GM12878 (cell line): ENCODE results near the gene CENPVL3. TPM values are rescaled to one million over a fixed set of nuclear protein-coding genes. Genes with fewer than 3 reads are reported as not detected.

Experiments used
- ATAC-seq: fragments of 200-7000 bp; cut with Tn5 transposase; 3 replicates; pipeline ENCODE4 v1.9.1; 2020; ENCODE audit warnings: mild to moderate bottlenecking, moderate library complexity
- BruUV-seq: library from RNA; stranded (reverse); fragments of 400-500 nt; replicated peaks from 2 replicates; lab custom pipeline; 2021; lab: Mats Ljungman, UMichigan
- CTCF ChIA-PET: fragments of 300-600 bp; sonication (Branson Sonifier 250); formaldehyde crosslinking; extraction: SDS; loops from one replicate; lab custom pipeline; 2021; ENCODE audit warnings: inconsistent platforms; lab: Yijun Ruan, JAX
- POLR2A ChIA-PET: fragments of 350-600 bp; formaldehyde crosslinking; extraction: SDS; loops from one replicate; lab custom pipeline; 2021; ENCODE audit warnings: inconsistent platforms; lab: Charles Lee
- RAD21 ChIA-PET: fragments of 300-600 bp; sonication (Branson Sonifier 250); formaldehyde crosslinking; loops from one replicate; lab custom pipeline; 2023; ENCODE audit warnings: antibody characterized with exemption; ENCODE audit not compliant: unreplicated experiment; lab: Charles Lee
- SMC1A ChIA-PET: fragments of 300-600 bp; sonication (Branson Sonifier 250); formaldehyde crosslinking; loops from one replicate; lab custom pipeline; 2023; ENCODE audit not compliant: unreplicated experiment, uncharacterized antibody; lab: Charles Lee
- DNase-seq: peaks from one replicate; pipeline ENCODE4 v3.0.0-alpha.2; 2011; ENCODE audit warnings: low read depth, low spot score
- FAIRE-seq: peaks from 3 replicates; lab custom pipeline; 2011; peaks lifted over from hg19 to GRCh38; lab: Jason Lieb, UNC
- H2AFZ ChIP-seq: 2 replicates; pipeline ENCODE4 v1.6.0; 2011; ENCODE audit warnings: low read depth, low read length, control low read depth; ENCODE audit not compliant: control insufficient read depth
- H3K27ac ChIP-seq: 2 replicates; pipeline ENCODE4 v1.5.1; 2011; ENCODE audit warnings: control low read depth; ENCODE audit not compliant: control insufficient read depth, insufficient read depth
- H3K27me3 ChIP-seq, 2 experiments: replicated peaks in 1 of 2; 2 replicates each; pipeline versions ENCODE4 v1.6.0 to v1.6.1; 2011; ENCODE audit warnings: low read length in 1 of 2; ENCODE audit not compliant: control insufficient read depth in 2 of 2, insufficient read depth in 2 of 2
- H3K36me3 ChIP-seq, 2 experiments: 2 replicates each; pipeline ENCODE4 v1.5.1; 2011; ENCODE audit warnings: low read length in 1 of 2; ENCODE audit not compliant: control insufficient read depth in 2 of 2, insufficient read depth in 2 of 2
- H3K4me1 ChIP-seq: 2 replicates; pipeline ENCODE4 v1.6.1; 2011; ENCODE audit warnings: mild to moderate bottlenecking, low read length, moderate library complexity, mixed read lengths; ENCODE audit not compliant: control insufficient read depth, insufficient read depth
- H3K4me2 ChIP-seq: 2 replicates; pipeline ENCODE4 v1.6.0; 2011; ENCODE audit warnings: control low read depth; ENCODE audit not compliant: control insufficient read depth, insufficient read depth
- H3K4me3 ChIP-seq: fragments of 200-600 bp; sonication (generic); 2 replicates; pipeline ENCODE4 v1.5.1; 2016
- H3K79me2 ChIP-seq: 2 replicates; pipeline ENCODE4 v1.6.0; 2011; ENCODE audit warnings: low read length; ENCODE audit not compliant: control insufficient read depth, insufficient read depth
- H3K9ac ChIP-seq: 2 replicates; pipeline ENCODE4 v1.8.0; 2011; ENCODE audit warnings: low read length, control low read depth, mixed read lengths; ENCODE audit not compliant: control insufficient read depth, insufficient read depth
- H3K9me3 ChIP-seq: replicated peaks from 3 replicates; pipeline ENCODE4 v1.5.1; 2011; ENCODE audit warnings: mild to moderate bottlenecking, low read length; ENCODE audit not compliant: control insufficient read depth, insufficient read depth
- H4K20me1 ChIP-seq: 2 replicates; pipeline ENCODE4 v1.6.0; 2011; ENCODE audit not compliant: control insufficient read depth, insufficient read depth
- FOXM1 ChIP-seq: IDR thresholded peaks from 2 replicates; pipeline ENCODE4 v1.6.1; 2012; ENCODE audit warnings: low read depth, mild to moderate bottlenecking, inconsistent platforms, low read length, moderate library complexity
- JUNB ChIP-seq: IDR thresholded peaks from 2 replicates; pipeline ENCODE4 v1.6.1; 2016; ENCODE audit warnings: antibody characterized with exemption, mild to moderate bottlenecking
- MEF2B ChIP-seq: fragments of 450-650 bp; IDR thresholded peaks from 2 replicates; pipeline ENCODE4 v1.6.1; 2018; ENCODE audit warnings: mild to moderate bottlenecking, moderate library complexity; ENCODE audit not compliant: partially characterized antibody, poor library complexity, severe bottlenecking
- MLLT1 ChIP-seq: fragments of 450-650 bp; IDR thresholded peaks from 2 replicates; pipeline ENCODE4 v1.6.1; 2016; ENCODE audit warnings: mild to moderate bottlenecking
- NFYA ChIP-seq: IDR thresholded peaks from 2 replicates; pipeline ENCODE4 v1.6.1; 2011; ENCODE audit warnings: low read depth, mild to moderate bottlenecking, low read length, improper control_type of control experiment, borderline replicate concordance
- NFYB ChIP-seq: IDR thresholded peaks from 2 replicates; pipeline ENCODE4 v1.6.1; 2011; ENCODE audit warnings: low read depth, mild to moderate bottlenecking, low read length, improper control_type of control experiment, moderate library complexity; ENCODE audit not compliant: insufficient read depth
- NR2F1 ChIP-seq: fragments of 450-650 bp; conservative IDR thresholded peaks from 2 replicates; pipeline ENCODE4 v1.6.1; 2017; ENCODE audit warnings: mild to moderate bottlenecking
- RBBP5 ChIP-seq: fragments of 200-600 bp; sonication (generic); conservative IDR thresholded peaks from 2 replicates; pipeline ENCODE4 v1.6.1; 2016
- RCOR1 ChIP-seq: conservative IDR thresholded peaks from 2 replicates; pipeline ENCODE4 v1.6.1; 2012; ENCODE audit warnings: low read depth, low read length, improper control_type of control experiment
- ZNF384 ChIP-seq: IDR thresholded peaks from 2 replicates; pipeline ENCODE4 v1.6.1; 2012; ENCODE audit warnings: low read depth, mild to moderate bottlenecking, low read length, improper control_type of control experiment, borderline replicate concordance
- WGBS: methylation state at CpG from one replicate; pipeline ENCODE4 v1.1.6; 2016; ENCODE audit warnings: low lambda C conversion rate; ENCODE audit not compliant: insufficient replicate concordance, insufficient coverage; ENCODE audit errors: missing lambda C conversion rate; 5-methylcytosine and 5-hydroxymethylcytosine counted together
- in situ Hi-C: fragments of 300-500 bp; cut with MboI; formaldehyde crosslinking; loops from 9 replicates; pipeline ENCODE4 v1.14.3; 2018; ENCODE audit warnings: mixed read lengths
- intact Hi-C: fragments of 100-400 bp; cut with micrococcal nuclease; formaldehyde crosslinking; loops from one replicate; pipeline ENCODE4 v1.14.2; 2022; ENCODE audit not compliant: unreplicated experiment
- polyA plus RNA-seq, 11 experiments: library from polyadenylated mRNA; depleted of rRNA in 4 of 11; unstranded in 6 of 11; stranded (reverse) in 5 of 11; fragments of >200 nt; fragmentation: Nextera tagmentation in 4 of 11; fragmentation: Illumina TruSeq in 1 of 11; extraction: Ambion mirVana in 4 of 11; extraction: Trizol in 1 of 11; gene quantifications; 1 replicate in 1 of 11; 2 replicates in 10 of 11; pipeline versions ENCODE4 v1.2.1 to v1.2.3, GENCODE V29; 2011 to 2016; ENCODE audit warnings: inconsistent platforms in 2 of 11, missing spikeins in 2 of 11, low read depth in 1 of 11
- total RNA-seq, 4 experiments: library from RNA; depleted of rRNA in 3 of 4; stranded (reverse); fragments of >200 nt in 3 of 4; fragmentation: Illumina TruSeq in 1 of 4; extraction: Trizol in 1 of 4; gene quantifications; 2 replicates each; pipeline versions ENCODE4 v1.2.1 to v1.2.3, GENCODE V29; 2013 to 2021
- TF ChIP-seq, protein P1 (sequence below): fragments of 450-650 bp; IDR thresholded peaks from 2 replicates; pipeline ENCODE4 v1.6.1; 2016; ENCODE audit warnings: mild to moderate bottlenecking, moderate library complexity, borderline replicate concordance

CENPVL3 gene
- total and polyA plus RNA-seq, 10 of the 15 experiments (the other 5 are each of a cell fraction or from before 2014, with no cell fraction given): not detected

- in situ Hi-C loops (no loop called here), intact Hi-C loops (no loop called here)
- SMC1A ChIA-PET: no interaction called here
- Histone ChIP-seq H3K79me2 (no peaks in the 10 kb centered on the region), H3K4me3 (no peak overlapping the region), H3K36me3 (no peaks in the 10 kb centered on the region), H3K4me2 (no peak overlapping the region), H3K9me3 (no peaks in the 10 kb centered on the region), H3K27me3 (no peaks in the 10 kb centered on the region), H3K9ac (no peak overlapping the region), H4K20me1 (no peaks in the 10 kb centered on the region), H2AFZ (no peak overlapping the region), H3K4me1 (no peaks in the 10 kb centered on the region), H3K27ac (no peak overlapping the region)
- no peak for FAIRE-seq
- CTCF ChIA-PET: no interaction called here
- WGBS: 25% methylated on average over 3 of the region's 3 CpGs
- DNase-seq: no peak
- POLR2A ChIA-PET: no interaction called here
- ATAC-seq: no peak
- BruUV-seq: no TSS peak
- TF ChIP-seq NR2F1: no peak
- TF ChIP-seq RCOR1: no peak
- TF ChIP-seq, protein P1, sequence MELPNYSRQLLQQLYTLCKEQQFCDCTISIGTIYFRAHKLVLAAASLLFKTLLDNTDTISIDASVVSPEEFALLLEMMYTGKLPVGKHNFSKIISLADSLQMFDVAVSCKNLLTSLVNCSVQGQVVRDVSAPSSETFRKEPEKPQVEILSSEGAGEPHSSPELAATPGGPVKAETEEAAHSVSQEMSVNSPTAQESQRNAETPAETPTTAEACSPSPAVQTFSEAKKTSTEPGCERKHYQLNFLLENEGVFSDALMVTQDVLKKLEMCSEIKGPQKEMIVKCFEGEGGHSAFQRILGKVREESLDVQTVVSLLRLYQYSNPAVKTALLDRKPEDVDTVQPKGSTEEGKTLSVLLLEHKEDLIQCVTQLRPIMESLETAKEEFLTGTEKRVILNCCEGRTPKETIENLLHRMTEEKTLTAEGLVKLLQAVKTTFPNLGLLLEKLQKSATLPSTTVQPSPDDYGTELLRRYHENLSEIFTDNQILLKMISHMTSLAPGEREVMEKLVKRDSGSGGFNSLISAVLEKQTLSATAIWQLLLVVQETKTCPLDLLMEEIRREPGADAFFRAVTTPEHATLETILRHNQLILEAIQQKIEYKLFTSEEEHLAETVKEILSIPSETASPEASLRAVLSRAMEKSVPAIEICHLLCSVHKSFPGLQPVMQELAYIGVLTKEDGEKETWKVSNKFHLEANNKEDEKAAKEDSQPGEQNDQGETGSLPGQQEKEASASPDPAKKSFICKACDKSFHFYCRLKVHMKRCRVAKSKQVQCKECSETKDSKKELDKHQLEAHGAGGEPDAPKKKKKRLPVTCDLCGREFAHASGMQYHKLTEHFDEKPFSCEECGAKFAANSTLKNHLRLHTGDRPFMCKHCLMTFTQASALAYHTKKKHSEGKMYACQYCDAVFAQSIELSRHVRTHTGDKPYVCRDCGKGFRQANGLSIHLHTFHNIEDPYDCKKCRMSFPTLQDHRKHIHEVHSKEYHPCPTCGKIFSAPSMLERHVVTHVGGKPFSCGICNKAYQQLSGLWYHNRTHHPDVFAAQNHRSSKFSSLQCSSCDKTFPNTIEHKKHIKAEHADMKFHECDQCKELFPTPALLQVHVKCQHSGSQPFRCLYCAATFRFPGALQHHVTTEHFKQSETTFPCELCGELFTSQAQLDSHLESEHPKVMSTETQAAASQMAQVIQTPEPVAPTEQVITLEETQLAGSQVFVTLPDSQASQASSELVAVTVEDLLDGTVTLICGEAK: no peak
- no peak for TF ChIP-seq FOXM1
- TF ChIP-seq MEF2B: no peak
- TF ChIP-seq RBBP5: no peak
- no peak for TF ChIP-seq NFYA
- TF ChIP-seq MLLT1: no peak
- no peak for TF ChIP-seq JUNB
- TF ChIP-seq ZNF384: no peak
- no peak for TF ChIP-seq NFYB
- RAD21 ChIA-PET: no interaction called here
These were observed 50.1 kb downstream of the CENPVL3 start for GRCh38 chrX:51568586-51568985.

Other genes with a start within 250 kb of the CENPVL3 start
- 0.06 TPM in 1 of 2 replicates, not detected in the other for gene NUDT11, start 122.3 kb downstream of the CENPVL3 start, total RNA-seq (2014; rRNA removed)
- not detected in 2 replicates for gene NUDT11, start 122.3 kb downstream of the CENPVL3 start, total RNA-seq (2014; rRNA removed; fragmentation: Illumina TruSeq; extraction: Trizol)
- gene NUDT11, start 122.3 kb downstream of the CENPVL3 start, total RNA-seq (2021): not detected in 2 replicates
- gene NUDT11, start 122.3 kb downstream of the CENPVL3 start, polyA plus RNA-seq (2011; rRNA removed): not detected in 2 replicates
- not detected in 2 replicates for gene NUDT11, start 122.3 kb downstream of the CENPVL3 start, polyA plus RNA-seq (2014; fragmentation: Illumina TruSeq; extraction: Trizol)
- gene NUDT11, start 122.3 kb downstream of the CENPVL3 start, polyA plus RNA-seq (2014; fragmentation: Nextera tagmentation; extraction: Ambion mirVana): not detected
- not detected in 2 replicates for gene NUDT11, start 122.3 kb downstream of the CENPVL3 start, polyA plus RNA-seq (2014; rRNA removed)
- not detected for gene NUDT11, start 122.3 kb downstream of the CENPVL3 start, polyA plus RNA-seq (2016; fragmentation: Nextera tagmentation; extraction: Ambion mirVana)
- not detected in 2 replicates for gene CENPVL2, start 63.9 kb upstream of the CENPVL3 start, total RNA-seq (2014; rRNA removed)
- not detected in 2 replicates for gene CENPVL2, start 63.9 kb upstream of the CENPVL3 start, total RNA-seq (2014; rRNA removed; fragmentation: Illumina TruSeq; extraction: Trizol)
- not detected in 2 replicates for gene CENPVL2, start 63.9 kb upstream of the CENPVL3 start, total RNA-seq (2021)
- gene CENPVL2, start 63.9 kb upstream of the CENPVL3 start, polyA plus RNA-seq (2011; rRNA removed): not detected in 2 replicates
- not detected in 2 replicates for gene CENPVL2, start 63.9 kb upstream of the CENPVL3 start, polyA plus RNA-seq (2014; fragmentation: Illumina TruSeq; extraction: Trizol)
- not detected for gene CENPVL2, start 63.9 kb upstream of the CENPVL3 start, polyA plus RNA-seq (2014; fragmentation: Nextera tagmentation; extraction: Ambion mirVana)
- gene CENPVL2, start 63.9 kb upstream of the CENPVL3 start, polyA plus RNA-seq (2014; rRNA removed): not detected in 2 replicates
- not detected for gene CENPVL2, start 63.9 kb upstream of the CENPVL3 start, polyA plus RNA-seq (2016; fragmentation: Nextera tagmentation; extraction: Ambion mirVana)
- not detected in 2 replicates for gene CENPVL1, start 91.6 kb upstream of the CENPVL3 start, total RNA-seq (2014; rRNA removed)
- gene CENPVL1, start 91.6 kb upstream of the CENPVL3 start, total RNA-seq (2014; rRNA removed; fragmentation: Illumina TruSeq; extraction: Trizol): not detected in 2 replicates
- gene CENPVL1, start 91.6 kb upstream of the CENPVL3 start, total RNA-seq (2021): not detected in 2 replicates
- gene CENPVL1, start 91.6 kb upstream of the CENPVL3 start, polyA plus RNA-seq (2011; rRNA removed): not detected in 2 replicates
- not detected in 2 replicates for gene CENPVL1, start 91.6 kb upstream of the CENPVL3 start, polyA plus RNA-seq (2014; fragmentation: Illumina TruSeq; extraction: Trizol)
- not detected for gene CENPVL1, start 91.6 kb upstream of the CENPVL3 start, polyA plus RNA-seq (2014; fragmentation: Nextera tagmentation; extraction: Ambion mirVana)
- gene CENPVL1, start 91.6 kb upstream of the CENPVL3 start, polyA plus RNA-seq (2014; rRNA removed): not detected in 2 replicates
- not detected for gene CENPVL1, start 91.6 kb upstream of the CENPVL3 start, polyA plus RNA-seq (2016; fragmentation: Nextera tagmentation; extraction: Ambion mirVana)
- gene GSPT2, start 124.5 kb upstream of the CENPVL3 start, total RNA-seq (2014; rRNA removed): 5.6 and 6.4 TPM in 2 replicates
- 9.4 and 10.0 TPM in 2 replicates for gene GSPT2, start 124.5 kb upstream of the CENPVL3 start, total RNA-seq (2014; rRNA removed; fragmentation: Illumina TruSeq; extraction: Trizol)
- gene GSPT2, start 124.5 kb upstream of the CENPVL3 start, total RNA-seq (2021): 11.8 and 12.0 TPM in 2 replicates
- 7.0 and 10.6 TPM in 2 replicates for gene GSPT2, start 124.5 kb upstream of the CENPVL3 start, polyA plus RNA-seq (2011; rRNA removed)
- gene GSPT2, start 124.5 kb upstream of the CENPVL3 start, polyA plus RNA-seq (2014; fragmentation: Illumina TruSeq; extraction: Trizol): 10.9 and 12.9 TPM in 2 replicates
- 1 to 10 TPM; 3.4 to 5.1 TPM for gene GSPT2, start 124.5 kb upstream of the CENPVL3 start, polyA plus RNA-seq (2014; fragmentation: Nextera tagmentation; extraction: Ambion mirVana)
- 8.7 and 9.7 TPM in 2 replicates for gene GSPT2, start 124.5 kb upstream of the CENPVL3 start, polyA plus RNA-seq (2014; rRNA removed)
- gene GSPT2, start 124.5 kb upstream of the CENPVL3 start, polyA plus RNA-seq (2016; fragmentation: Nextera tagmentation; extraction: Ambion mirVana): 10 to 100 TPM; 12.2 to 14.2 TPM